Measurements from ENCODE around the gene ASAP2. TPM values are rescaled to one million over a fixed set of nuclear protein-coding genes. Genes with fewer than 3 reads are reported as not detected.

Gene ASAP2
- total and polyA plus RNA-seq, 2 donors (not counting 1 experiment from before 2014, with no cell fraction given), result 0.04 TPM; not detected in 1

- Mint-ChIP-seq H3K27me3 (peaks cover 22% of the 10 kb centered on the region), H3K27ac (no peak overlapping the region), H3K4me3 (no peak overlapping the region), H3K9me3 (ENCODE audit: insufficient read depth) (no peaks in the 10 kb centered on the region), H3K4me1 (no peaks in the 10 kb centered on the region)
- ChIA-PET CTCF (no interaction called here), POLR2A (no interaction called here)
- DNase-seq (no peak), ATAC-seq (ENCODE audit: low read depth) (no peak)
- H3K79me2 ChIP-seq (ENCODE audit: control insufficient read depth, insufficient read depth, low read length), result no peaks in the 10 kb centered on the region
- H3K27ac ChIP-seq (ENCODE audit: low read length in 2 of 2), result no peak overlapping the region
- WGBS (ENCODE audit: insufficient coverage), result 92% methylated on average over 2 of the region's 7 CpGs
- H3K4me3 ChIP-seq (ENCODE audit: control extremely low read depth in 1 of 5, extremely low read depth in 1 of 5, insufficient read depth in 1 of 5, low read depth in 2 of 5, low read length in 4 of 5), result no peak overlapping the region
- H3K9ac ChIP-seq (ENCODE audit: low read length), result no peak overlapping the region
- H2AFZ ChIP-seq (ENCODE audit: insufficient read depth, low read depth, low read length, poor library complexity, severe bottlenecking), result no peak overlapping the region
- no peaks in the 10 kb centered on the region for H3K4me1 ChIP-seq (ENCODE audit: control insufficient read depth in 2 of 2, insufficient read depth in 2 of 2, low read length in 2 of 2)
- TF ChIP-seq, protein P1, sequence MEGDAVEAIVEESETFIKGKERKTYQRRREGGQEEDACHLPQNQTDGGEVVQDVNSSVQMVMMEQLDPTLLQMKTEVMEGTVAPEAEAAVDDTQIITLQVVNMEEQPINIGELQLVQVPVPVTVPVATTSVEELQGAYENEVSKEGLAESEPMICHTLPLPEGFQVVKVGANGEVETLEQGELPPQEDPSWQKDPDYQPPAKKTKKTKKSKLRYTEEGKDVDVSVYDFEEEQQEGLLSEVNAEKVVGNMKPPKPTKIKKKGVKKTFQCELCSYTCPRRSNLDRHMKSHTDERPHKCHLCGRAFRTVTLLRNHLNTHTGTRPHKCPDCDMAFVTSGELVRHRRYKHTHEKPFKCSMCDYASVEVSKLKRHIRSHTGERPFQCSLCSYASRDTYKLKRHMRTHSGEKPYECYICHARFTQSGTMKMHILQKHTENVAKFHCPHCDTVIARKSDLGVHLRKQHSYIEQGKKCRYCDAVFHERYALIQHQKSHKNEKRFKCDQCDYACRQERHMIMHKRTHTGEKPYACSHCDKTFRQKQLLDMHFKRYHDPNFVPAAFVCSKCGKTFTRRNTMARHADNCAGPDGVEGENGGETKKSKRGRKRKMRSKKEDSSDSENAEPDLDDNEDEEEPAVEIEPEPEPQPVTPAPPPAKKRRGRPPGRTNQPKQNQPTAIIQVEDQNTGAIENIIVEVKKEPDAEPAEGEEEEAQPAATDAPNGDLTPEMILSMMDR (IDR thresholded peaks at IDR 0.05), result no peak
- no peak for TF ChIP-seq EZH2 (IDR thresholded peaks at IDR 0.05; ENCODE audit: borderline replicate concordance, insufficient read depth, low read depth, low read length, poor library complexity, severe bottlenecking)
- no peaks in the 10 kb centered on the region for H3K36me3 ChIP-seq (replicated peaks in 1 of 2; ENCODE audit: control extremely low read depth in 1 of 2, control insufficient read depth in 1 of 2, extremely low read depth in 1 of 2, insufficient read depth in 2 of 2, low read length in 1 of 2)
- intact Hi-C loops (cut with micrococcal nuclease), result no loop called here
- no peaks in the 10 kb centered on the region for H3K9me3 ChIP-seq (ENCODE audit: control extremely low read depth in 1 of 3, control insufficient read depth in 2 of 3, insufficient read depth in 1 of 3, low read length in 2 of 3)
- no peaks in the 10 kb centered on the region for H4K20me1 ChIP-seq (ENCODE audit: control insufficient read depth, insufficient read depth, low read length, poor library complexity, severe bottlenecking)
- H3K27me3 ChIP-seq (replicated peaks in 1 of 4; ENCODE audit: control extremely low read depth in 1 of 4, control insufficient read depth in 3 of 4, insufficient read depth in 4 of 4, low read length in 3 of 4), result no peaks in the 10 kb centered on the region
- no peak overlapping the region for H3K4me2 ChIP-seq (replicated peaks; ENCODE audit: low read depth, low read length, poor library complexity, severe bottlenecking)
These were observed 29.4 kb downstream of the ASAP2 start for GRCh38 chr2:9236045-9236344.

GRCh38 chr2:9236867-9237266, 30.3 kb downstream of the ASAP2 start:
- no peak for ATAC-seq (ENCODE audit: low read depth)
- Histone ChIP-seq H3K9ac (ENCODE audit: low read length) (no peak overlapping the region), H2AFZ (ENCODE audit: insufficient read depth, low read depth, low read length, poor library complexity, severe bottlenecking) (no peak overlapping the region), H3K9me3 (ENCODE audit: control extremely low read depth in 1 of 3, control insufficient read depth in 2 of 3, insufficient read depth in 1 of 3, low read length in 2 of 3) (no peaks in the 10 kb centered on the region), H4K20me1 (ENCODE audit: control insufficient read depth, insufficient read depth, low read length, poor library complexity, severe bottlenecking) (no peaks in the 10 kb centered on the region), H3K4me1 (ENCODE audit: control insufficient read depth in 2 of 2, insufficient read depth in 2 of 2, low read length in 2 of 2) (no peaks in the 10 kb centered on the region), H3K27ac (ENCODE audit: low read length in 2 of 2) (no peak overlapping the region), H3K79me2 (ENCODE audit: control insufficient read depth, insufficient read depth, low read length) (no peaks in the 10 kb centered on the region), H3K36me3 (replicated peaks in 1 of 2; ENCODE audit: control extremely low read depth in 1 of 2, control insufficient read depth in 1 of 2, extremely low read depth in 1 of 2, insufficient read depth in 2 of 2, low read length in 1 of 2) (no peaks in the 10 kb centered on the region), H3K4me2 (replicated peaks; ENCODE audit: low read depth, low read length, poor library complexity, severe bottlenecking) (no peak overlapping the region), H3K27me3 (replicated peaks in 1 of 4; ENCODE audit: control extremely low read depth in 1 of 4, control insufficient read depth in 3 of 4, insufficient read depth in 4 of 4, low read length in 3 of 4) (no peaks in the 10 kb centered on the region), H3K4me3 (ENCODE audit: control extremely low read depth in 1 of 5, extremely low read depth in 1 of 5, insufficient read depth in 1 of 5, low read depth in 2 of 5, low read length in 4 of 5) (no peak overlapping the region)
- Mint-ChIP-seq H3K4me3 (no peak overlapping the region), H3K9me3 (ENCODE audit: insufficient read depth) (no peaks in the 10 kb centered on the region), H3K27ac (no peak overlapping the region), H3K27me3 (peaks cover 16% of the 10 kb centered on the region), H3K4me1 (no peaks in the 10 kb centered on the region)
- CTCF ChIA-PET, result no interaction called here
- POLR2A ChIA-PET, result no interaction called here
- TF ChIP-seq, protein P1 (IDR thresholded peaks at IDR 0.05), result no peak
- no peak for TF ChIP-seq EZH2 (IDR thresholded peaks at IDR 0.05; ENCODE audit: borderline replicate concordance, insufficient read depth, low read depth, low read length, poor library complexity, severe bottlenecking)
- no peak for DNase-seq
- intact Hi-C loops (cut with micrococcal nuclease), result no loop called here
- 92% methylated on average over 6 of the region's 6 CpGs for WGBS (ENCODE audit: insufficient coverage)
